NCI-H187 treated with DMSO at 0.1 percent for 48 hours (cell line): ENCODE measurements around the gene ERV3-1.
"Not testable (repeated sequence)": the region's sequence is repeated elsewhere in the genome, so short reads cannot be mapped to it uniquely, and the experiment has no call there.

Source experiments
- DNase-seq: peaks from one replicate; lab custom pipeline; 2025; lab: John Stamatoyannopoulos, UW

ERV3-1 gene

GRCh38 chr7:65006094-65006992, at the start of gene ERV3-1:
Gene ERV3-1, minus strand, starts transcription at chr7:65006687. Its CDS starts 13,661 bp downstream, at chr7:64993026.
- peak; percentile 95 for DNase-seq

GRCh38 chr7:65055786-65056185, 49.3 kb upstream of the ERV3-1 start:
- DNase-seq: not testable (repeated sequence)

- not testable (repeated sequence) for DNase-seq
Observed at GRCh38 chr7:65054466-65054994, 48.0 kb upstream of the ERV3-1 start.

GRCh38 chr7:65051654-65052053, 45.2 kb upstream of the ERV3-1 start:
- not testable (repeated sequence) for DNase-seq

- not testable (repeated sequence) for DNase-seq
Observed at GRCh38 chr7:65051139-65051538, 44.7 kb upstream of the ERV3-1 start.

- DNase-seq: not testable (repeated sequence)
Observed at GRCh38 chr7:65046329-65046728, 39.8 kb upstream of the ERV3-1 start.

GRCh38 chr7:65045589-65045988, 39.1 kb upstream of the ERV3-1 start:
- not testable (repeated sequence) for DNase-seq

- peak; percentile 11 for DNase-seq
Observed at GRCh38 chr7:65038767-65039166, 32.3 kb upstream of the ERV3-1 start.

GRCh38 chr7:65037740-65038688, 31.5 kb upstream of the ERV3-1 start:
- DNase-seq: peak; percentile 86

GRCh38 chr7:65036526-65036925, 30.0 kb upstream of the ERV3-1 start:
- DNase-seq: not testable (repeated sequence)

- not testable (repeated sequence) for DNase-seq
Observed at GRCh38 chr7:65035469-65035868, 29.0 kb upstream of the ERV3-1 start.

GRCh38 chr7:65034120-65034782, 27.8 kb upstream of the ERV3-1 start:
- DNase-seq: not testable (repeated sequence)

GRCh38 chr7:65033391-65033790, 26.9 kb upstream of the ERV3-1 start:
- DNase-seq: not testable (repeated sequence)

GRCh38 chr7:65025023-65025422, 18.5 kb upstream of the ERV3-1 start:
- DNase-seq: not testable (repeated sequence)

GRCh38 chr7:65020978-65021377, 14.5 kb upstream of the ERV3-1 start:
- DNase-seq: not testable (repeated sequence)

- DNase-seq: not testable (repeated sequence)
Observed at GRCh38 chr7:65009881-65010280, 3.4 kb upstream of the ERV3-1 start.

GRCh38 chr7:65009394-65009793, 2.9 kb upstream of the ERV3-1 start:
- DNase-seq: not testable (repeated sequence)

GRCh38 chr7:65007036-65007435, 549 bp upstream of the ERV3-1 start:
- DNase-seq: not testable (repeated sequence)

GRCh38 chr7:65004575-65004974, 1.9 kb downstream of the ERV3-1 start:
- DNase-seq: no peak

- DNase-seq: no peak
Observed at GRCh38 chr7:65002972-65003585, 3.4 kb downstream of the ERV3-1 start.

- no peak for DNase-seq
Observed at GRCh38 chr7:65001291-65001814, 5.1 kb downstream of the ERV3-1 start.
